Measurements from ENCODE around the gene CD69.

DNA sequence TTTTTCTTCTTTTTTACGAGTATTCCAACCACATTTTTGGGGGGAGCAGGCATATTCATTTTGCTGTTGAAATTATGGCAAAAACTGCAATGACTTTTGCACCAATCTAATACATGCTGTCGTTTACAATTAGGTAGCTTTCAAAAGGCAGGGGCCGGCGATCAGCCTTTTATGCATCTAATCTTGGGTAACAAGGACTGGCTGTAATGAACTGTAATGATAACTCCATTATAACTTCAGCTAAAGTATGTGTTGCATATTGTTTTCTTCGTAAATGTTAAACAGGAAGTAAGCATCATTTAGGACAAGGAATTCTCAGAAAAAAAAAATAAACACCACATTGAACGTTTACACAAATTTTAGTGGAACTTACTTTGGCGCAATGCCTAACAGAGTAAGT lies 36.3 kb upstream of the CD69 start:
- no peak for TF ChIP-seq CTCF (IDR thresholded peaks at IDR 0.05; ENCODE audit: insufficient read depth, low read length, poor library complexity, severe bottlenecking)
- TF ChIP-seq EZH2phosphoT487 (conservative IDR thresholded peaks at IDR 0.05; ENCODE audit: low read length), result no peak

Measured in SU-DHL-6 (cell line).